NCI-H128 (cell line): ENCODE results near the gene RPS21.
"Not testable (repeated sequence)": the region's sequence is repeated elsewhere in the genome, so short reads cannot be mapped to it uniquely, and the experiment has no call there.

Experiments
- DNase-seq: peaks from one replicate; lab custom pipeline; 2025; ENCODE audit not compliant: unreplicated experiment; lab: John Stamatoyannopoulos, UW

The RPS21 gene

DNA sequence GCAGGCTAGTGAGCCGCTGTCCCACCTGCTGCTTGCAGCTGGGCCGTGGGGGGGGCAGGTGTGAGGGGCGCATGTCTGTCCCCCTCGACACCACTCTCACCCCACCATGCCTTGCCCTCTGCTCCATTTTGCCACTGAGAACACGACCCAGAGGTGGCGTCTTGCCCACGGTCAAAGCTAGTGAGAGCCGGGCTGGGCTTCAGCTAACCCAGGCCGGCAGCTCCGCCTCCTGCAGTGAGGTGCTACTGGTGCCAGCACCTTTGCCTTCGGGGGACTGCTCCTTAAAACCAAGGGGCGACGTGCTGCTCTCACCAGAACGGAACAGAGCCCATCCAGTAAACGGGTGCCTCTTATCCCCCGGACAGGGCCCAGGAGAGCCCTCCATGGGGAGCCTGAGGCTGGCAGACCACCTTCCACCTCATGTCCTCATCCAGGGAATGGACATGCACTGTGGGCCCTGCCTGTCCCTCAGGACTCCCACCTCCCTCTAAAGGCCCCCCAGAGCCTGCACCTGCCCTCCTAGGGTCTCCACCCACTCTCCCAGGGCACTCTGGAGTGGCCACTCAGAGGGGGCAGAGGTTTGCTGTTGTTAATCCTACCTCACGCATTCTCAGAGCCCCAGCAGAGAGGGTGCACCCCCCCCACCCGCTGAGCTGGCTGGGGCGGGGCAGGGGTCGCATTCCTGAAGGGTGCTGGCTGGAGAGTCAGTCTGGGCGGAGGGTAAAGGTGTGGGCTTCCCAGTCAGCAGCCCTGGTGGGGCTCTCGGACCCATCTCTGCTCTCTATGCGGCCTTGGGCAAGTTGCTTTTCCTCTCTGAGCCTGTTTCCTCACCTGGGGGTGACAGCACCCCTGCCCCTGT lies 37.6 kb downstream of the RPS21 start:
- DNase-seq, result no peak

DNA sequence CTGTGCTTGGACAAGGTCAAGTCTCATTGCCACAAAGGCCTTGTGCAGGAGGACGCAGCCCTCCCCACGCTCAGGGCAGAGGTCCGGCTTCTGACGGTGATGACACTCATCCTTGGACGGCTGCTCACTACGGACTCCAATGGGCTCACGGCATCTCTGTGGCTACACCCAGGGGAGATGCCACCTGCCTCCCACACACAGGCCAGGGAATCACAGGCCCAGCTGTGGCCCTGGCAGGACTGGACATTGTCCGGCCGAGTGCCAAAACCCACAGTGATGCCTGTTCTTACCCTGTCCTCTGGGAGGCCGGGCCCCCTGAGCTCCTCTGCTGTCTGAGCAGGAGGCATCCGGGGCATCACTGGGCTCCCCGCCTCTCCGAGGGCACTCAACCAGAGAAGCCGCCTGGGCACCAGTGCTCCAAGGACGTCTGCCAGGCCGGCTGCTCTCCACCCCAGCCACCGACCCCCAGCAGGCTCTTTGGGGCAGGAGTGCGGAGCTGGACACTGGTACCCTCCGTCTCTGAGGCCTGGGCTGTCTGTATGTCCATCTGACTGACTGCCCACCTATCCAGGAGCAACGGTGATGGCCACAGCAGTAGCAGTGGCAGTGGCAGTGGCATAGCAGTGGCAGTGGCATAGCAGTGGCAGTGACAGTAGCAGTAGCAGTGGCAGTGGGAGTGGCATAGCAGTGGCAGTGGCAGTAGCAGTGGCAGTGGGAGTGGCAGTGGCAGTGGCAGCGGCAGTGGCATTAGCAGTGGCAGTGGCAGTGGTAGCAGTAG lies 38.6 kb downstream of the RPS21 start:
- DNase-seq, result no peak

DNA sequence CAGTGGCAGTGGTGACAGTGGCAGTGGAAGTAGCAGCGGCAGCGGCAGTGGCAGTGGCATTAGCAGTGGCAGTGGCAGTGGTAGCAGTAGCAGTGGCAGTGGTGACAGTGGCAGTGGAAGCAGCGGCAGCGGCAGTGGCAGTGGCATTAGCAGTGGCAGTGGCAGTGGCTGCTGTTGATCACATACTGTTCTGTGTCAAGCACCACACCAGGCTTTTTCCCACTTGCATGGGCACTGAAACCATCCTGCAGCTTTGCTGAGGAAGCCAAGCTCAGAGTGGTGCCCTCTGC lies 39.1 kb downstream of the RPS21 start:
- DNase-seq, result not testable (repeated sequence)

DNA sequence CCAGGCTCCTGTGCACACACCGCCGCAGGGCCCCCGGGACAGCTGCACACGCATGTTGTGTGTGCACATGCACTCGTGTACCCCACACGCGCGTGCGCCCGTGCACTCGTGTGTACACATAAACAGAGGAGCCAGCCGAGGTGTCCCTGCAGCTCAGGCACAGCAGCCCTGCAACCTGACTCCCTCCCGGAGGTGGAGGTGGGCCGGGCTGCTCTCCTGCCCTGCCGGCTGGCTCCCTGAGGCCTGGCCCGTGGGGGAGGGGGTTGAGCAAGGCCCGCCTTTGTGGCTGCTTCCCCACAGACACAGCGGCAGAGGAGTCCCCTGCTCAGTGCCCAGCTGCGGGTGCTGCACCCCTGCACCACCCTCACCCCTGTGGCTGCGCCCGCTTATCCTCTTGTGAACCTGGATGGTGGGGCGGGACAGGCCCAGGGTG lies 39.8 kb downstream of the RPS21 start:
- peak; percentile 2 for DNase-seq

DNA sequence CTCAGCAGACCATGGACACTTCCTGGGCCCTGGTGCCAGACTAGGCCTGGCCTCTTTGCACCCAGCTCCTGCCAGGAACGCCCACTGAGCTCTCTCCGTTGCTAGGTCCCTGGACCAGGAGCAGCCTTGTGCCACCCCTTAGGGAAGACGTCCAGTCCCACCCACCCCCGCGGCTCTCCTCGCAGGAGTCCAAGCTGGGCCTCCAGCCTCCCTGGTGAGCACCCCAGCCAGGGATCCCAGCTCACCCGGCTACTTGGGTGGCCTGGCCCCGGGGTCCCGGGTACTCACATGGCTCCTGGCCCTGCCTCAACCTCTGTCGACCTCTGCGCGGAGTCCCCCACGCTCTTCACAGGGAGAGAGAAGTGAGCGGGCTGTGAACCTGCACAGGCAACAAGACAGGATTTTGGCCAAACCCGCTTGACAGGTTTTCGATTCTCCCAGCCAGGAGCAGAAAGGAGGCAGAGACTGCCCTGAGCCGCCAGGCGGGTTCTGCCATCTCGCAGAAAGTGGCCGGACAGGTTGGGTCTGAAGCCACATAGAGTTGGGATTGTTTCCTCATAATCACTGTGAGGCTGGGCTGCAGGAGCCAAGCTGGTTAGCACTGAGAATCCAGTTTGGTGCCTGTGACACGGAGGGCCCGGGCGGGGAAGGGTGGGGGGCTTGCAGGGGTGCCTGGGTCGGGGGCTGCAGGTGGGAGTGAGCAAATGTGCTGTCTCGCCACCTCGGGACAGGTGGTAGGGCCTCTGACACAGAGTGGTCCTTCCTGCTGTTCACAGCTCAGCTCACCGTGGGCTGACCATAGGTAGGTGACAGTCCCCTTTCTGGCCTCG lies 40.5 kb downstream of the RPS21 start, which contains the start of gene RBBP8NL:
Gene RBBP8NL (minus strand): TSS at position 368 of the 830 bp plus-strand sequence. CDS start 7,892 bp downstream, outside the sequence.
- peak; percentile 54 for DNase-seq

DNA sequence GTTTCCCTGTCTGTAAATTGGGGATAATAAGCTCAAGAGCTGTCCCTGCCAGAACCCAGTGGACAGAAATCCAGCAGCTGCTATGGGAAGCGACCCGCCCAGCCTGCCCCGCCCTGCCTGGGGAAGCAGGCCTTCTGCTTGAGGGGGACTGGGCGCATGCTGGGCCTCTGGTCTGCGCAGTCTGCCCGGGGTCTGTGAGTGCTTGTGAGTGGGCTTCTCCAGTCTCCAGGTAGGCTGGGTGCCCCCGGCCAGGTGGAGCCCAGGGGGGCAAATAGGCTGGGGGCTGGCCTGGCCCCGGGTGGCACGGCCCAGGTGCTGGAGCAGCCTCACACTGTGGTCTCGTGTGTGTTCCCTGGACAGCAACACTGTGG lies 41.1 kb downstream of the RPS21 start:
- no peak for DNase-seq

DNA sequence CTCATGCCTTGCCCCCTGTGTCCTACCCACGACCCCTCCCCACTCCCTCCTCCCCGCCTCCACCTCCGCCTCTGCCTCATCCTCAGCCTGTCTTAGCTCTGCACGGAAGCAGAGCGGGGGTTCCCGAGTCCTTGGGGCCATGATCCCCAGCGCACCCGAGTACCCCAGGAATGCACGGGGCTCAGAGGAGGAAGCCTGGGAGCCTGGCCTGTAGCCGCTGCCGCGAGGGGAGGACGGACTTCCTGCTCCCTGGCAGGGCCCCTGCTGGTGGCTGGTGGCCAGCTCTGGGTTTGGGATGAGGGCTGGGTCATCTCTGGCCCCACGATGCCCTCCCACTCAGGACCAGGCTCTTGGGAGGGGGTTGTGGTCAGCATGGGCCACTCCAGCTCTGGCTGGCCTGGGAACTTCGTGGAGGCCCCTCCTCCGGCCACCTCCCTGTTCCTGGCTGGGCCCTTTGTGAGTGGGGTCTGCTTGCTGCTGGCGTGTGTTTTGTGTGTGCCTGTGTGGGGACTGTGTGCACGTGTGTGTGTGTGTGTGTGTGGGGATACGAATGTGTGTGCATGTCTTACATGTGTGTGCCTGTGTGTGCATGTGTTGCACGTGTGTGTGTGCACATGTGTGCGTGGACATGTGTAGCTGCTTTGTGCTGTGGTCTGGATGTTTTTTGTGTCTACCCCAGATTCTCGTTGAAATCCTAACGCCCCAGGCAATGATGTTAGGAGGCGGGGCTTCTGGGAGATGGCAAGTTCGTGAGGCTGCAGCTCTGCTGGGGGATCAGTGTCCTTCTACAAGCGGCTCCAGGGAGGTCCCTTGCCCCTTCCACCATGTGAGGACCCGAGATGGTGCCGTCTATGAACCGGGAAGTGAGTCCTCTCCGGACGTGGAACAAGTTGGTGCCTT lies 41.7 kb downstream of the RPS21 start:
- no peak for DNase-seq

DNA sequence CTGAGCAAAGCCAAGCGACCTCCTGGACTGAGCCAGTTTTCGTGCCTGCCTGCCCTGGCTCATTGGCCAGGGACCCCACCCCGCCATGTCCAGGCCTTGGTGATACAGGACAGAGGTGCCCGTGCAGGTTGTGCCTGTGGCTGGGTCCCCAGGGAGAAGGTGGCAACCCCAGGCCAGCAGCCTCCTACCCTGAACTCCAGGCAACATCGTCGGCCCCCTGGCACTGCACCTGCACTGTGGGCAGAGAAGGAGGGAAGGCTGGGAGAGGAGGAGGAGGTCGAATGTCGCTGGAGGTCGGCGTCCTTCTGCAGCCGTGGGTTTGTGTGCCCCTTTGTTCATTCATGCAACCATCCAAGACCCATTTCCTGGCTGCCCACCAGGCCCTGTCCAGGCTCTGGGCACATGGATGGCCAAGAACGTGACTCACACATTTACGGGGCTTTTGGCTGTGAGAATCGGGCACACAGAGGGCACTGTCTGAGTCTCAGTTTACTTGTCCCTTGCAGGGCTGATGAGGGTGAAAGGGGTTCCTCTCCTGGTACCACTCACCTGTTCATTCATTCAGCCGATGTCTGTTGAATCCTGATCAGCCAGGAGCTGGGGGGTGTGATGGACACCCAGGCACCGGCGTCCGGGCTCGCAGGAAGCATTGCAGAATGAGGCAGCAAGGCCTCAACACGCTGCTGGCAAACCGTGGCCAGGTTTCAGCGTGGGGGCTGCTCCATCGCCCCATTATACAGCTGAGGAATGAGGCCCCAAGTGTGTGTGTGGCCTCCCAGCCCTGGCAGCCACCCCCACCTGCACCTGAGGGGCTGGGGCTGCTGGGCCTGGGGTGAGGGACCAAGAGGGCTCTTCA lies 42.8 kb downstream of the RPS21 start:
- DNase-seq, result no peak

DNA sequence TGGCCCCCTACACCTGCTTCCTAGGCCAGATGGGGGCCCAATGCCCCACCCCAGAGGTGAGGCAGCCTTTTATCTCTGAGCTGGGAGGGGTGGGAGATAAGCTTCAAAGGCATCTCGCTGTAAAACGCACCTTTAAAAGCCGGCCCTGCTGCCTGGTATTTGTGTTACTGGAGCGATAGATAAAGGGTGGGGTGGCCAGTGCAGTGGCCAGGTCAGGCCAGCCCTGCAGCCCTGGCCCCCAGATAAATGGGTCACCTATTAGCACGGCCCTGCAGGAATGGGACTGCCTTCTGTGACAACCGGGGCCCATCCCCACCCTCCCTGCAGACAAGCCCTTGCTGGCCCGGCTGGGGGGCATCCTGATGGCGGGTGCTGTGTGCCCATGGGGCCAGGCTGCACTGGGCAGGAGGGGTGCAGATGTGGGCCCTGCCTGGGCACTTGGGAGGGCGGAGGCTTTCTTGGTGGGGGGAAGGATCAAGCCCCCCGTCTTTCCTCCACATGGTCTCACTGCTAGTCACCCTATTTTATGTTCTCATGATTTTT lies 43.5 kb downstream of the RPS21 start:
- no peak for DNase-seq

DNA sequence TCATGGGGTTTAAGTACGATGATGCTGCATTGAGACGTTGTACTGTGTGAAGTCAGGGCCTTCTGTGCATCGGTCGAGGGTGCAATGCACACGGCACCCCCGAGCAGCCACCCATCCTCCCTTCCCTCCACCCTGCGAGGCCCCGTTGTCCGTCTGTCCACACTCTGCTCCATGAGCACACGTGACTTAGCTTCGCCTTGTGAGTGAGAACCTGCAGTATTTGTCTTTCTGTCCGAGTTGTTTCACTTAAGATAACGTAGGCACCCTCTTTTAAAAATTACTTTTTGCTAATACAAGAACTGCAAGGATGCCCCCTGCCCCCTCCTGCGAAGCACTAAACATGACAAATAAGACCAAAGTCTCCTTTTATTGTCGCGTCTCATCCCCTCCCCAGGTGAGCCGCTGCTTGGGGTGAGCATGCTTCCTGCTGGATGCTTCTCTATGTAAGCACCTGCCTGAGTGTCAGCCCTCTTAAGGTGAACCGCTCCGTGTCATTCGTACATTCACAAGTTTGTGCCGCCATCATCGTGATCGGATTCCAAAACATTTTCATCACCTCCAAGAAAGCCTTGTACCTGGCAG lies 44.1 kb downstream of the RPS21 start:
- no peak for DNase-seq

DNA sequence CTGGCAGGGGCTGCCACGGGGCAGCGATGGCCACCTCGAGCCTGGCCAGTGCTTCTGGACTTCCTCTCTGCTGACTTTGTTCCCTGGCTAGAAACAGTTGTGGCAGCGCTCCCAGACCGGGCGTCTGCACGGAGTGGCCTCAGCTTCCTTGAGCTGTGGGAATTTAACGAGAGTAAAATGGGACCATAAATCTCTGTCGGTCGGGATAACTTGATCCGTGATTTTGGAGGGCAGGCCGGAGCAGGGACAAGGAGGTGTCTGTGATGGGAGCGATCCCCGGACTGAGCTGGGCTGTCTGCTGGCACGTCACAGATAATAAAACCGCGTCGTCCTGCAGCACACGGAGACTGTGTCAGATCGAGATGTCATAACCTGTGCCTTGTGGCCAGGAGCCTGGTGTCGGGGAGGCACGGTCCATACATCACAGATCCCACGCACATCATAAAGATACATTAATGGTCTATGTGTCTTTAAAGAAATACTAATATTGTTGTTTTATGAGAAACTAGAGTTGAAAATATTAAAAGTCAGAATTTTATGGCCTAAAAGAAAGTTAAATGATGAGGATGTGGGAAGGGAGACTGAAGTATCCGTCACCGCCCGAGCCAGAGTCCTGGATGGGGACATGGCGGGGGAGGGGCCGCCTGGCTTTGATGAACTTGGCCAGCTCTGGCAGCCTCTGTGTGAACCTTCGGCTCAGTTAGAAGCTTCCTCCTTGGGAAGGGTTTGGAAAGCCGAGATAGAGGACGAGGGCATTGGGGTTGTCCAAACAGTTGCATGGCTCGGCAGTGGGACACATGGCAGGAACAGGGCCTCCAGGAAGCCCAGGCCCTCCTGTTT lies 47.0 kb downstream of the RPS21 start:
- DNase-seq, result no peak

DNA sequence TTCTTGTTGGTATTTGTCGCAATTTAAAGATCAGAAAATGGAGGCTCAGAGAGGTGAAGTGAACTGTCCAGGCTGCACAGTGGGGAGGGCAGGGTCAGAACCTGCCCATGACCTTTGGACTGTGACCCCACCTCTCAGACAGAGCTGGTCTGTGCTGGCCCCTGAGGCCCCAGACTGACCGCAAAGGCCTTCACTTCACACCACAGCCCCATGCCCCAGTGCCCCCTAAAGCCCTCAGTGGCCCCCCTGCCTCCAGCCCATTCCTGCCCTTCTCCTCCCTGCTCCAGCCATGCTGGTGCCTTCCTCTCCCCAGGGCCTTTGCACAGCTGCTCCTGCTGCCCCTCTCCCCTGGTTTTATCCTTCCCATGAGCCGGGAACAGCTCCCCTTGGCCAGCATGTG lies 49.8 kb downstream of the RPS21 start:
- no peak for DNase-seq

DNA sequence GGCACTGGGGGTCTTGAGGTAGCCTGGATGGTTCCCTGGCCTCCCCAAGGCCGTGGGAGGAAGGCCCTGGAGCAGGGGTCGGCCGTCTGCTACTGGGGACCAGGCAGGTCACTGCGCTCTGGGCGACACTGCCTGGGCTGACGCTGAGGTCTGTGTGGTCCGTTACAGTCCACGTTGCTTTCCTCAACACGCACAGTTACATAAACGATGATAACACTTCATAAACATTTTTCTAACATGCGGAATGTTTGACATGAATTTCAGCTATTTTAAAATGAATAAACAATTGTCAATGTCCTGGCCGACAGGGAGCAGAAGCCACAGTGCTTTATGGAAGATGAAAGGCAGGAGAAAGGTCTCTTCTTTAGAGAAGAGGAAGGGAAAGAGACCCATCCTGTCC lies 50.6 kb downstream of the RPS21 start:
- DNase-seq, result no peak

DNA sequence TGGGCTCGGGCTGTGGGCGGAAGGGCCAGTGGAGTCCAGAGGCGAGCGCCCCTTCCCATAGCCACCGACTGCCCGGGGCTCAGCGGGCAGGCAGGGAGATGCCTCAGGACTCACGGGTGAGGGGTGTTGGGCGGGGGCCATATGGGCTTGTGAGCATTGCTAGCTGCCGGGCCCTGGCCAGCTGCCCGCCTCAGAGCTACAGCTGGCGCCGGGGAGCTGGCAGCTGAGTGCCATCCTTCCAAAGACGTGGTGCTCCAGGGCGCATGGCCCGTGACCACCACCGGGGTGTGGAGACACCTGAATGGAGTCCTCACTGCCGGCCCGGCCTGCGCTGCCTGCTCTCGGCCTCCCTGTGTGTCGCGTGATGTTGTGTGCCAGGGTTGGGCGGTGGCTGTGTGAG lies 51.0 kb downstream of the RPS21 start:
- peak; percentile 14 for DNase-seq
